Ishikawa (cell line): Measurements from ENCODE around the gene MAPK1IP1L.

Experiments
- CEBPB ChIP-seq: IDR thresholded peaks from 2 replicates; pipeline ENCODE4 v1.6.1; 2012
- CREB1 ChIP-seq: IDR thresholded peaks from 2 replicates; pipeline ENCODE4 v1.6.1; 2012; ENCODE audit warnings: low read depth
- EGR1 ChIP-seq: IDR thresholded peaks from 2 replicates; pipeline ENCODE4 v1.6.1; 2012
- EP300 ChIP-seq: IDR thresholded peaks from 2 replicates; pipeline ENCODE4 v1.6.1; 2012; ENCODE audit warnings: borderline replicate concordance
- FOXM1 ChIP-seq: IDR thresholded peaks from 2 replicates; pipeline ENCODE4 v1.6.1; 2012; ENCODE audit warnings: low read depth, borderline replicate concordance
- MAX ChIP-seq: IDR thresholded peaks from 2 replicates; pipeline ENCODE4 v1.6.1; 2012
- NFIC ChIP-seq: IDR thresholded peaks from 2 replicates; pipeline ENCODE4 v1.6.1; 2012
- RAD21 ChIP-seq: IDR thresholded peaks from 2 replicates; pipeline ENCODE4 v1.6.1; 2012; ENCODE audit warnings: low read depth
- REST ChIP-seq: IDR thresholded peaks from 2 replicates; pipeline ENCODE4 v1.6.1; 2012; ENCODE audit warnings: low read depth, mild to moderate bottlenecking
- TAF1 ChIP-seq: IDR thresholded peaks from 2 replicates; pipeline ENCODE4 v1.6.1; 2012; ENCODE audit warnings: low read depth, mild to moderate bottlenecking
- TCF12 ChIP-seq: IDR thresholded peaks from 2 replicates; pipeline ENCODE4 v1.6.1; 2012; ENCODE audit warnings: low read depth
- TEAD4 ChIP-seq: IDR thresholded peaks from 2 replicates; pipeline ENCODE4 v1.6.1; 2012
- YY1 ChIP-seq: IDR thresholded peaks from 2 replicates; pipeline ENCODE4 v1.6.1; 2012; ENCODE audit warnings: low read depth
- ZBTB7A ChIP-seq: IDR thresholded peaks from 2 replicates; pipeline ENCODE4 v1.6.1; 2012; ENCODE audit warnings: low read depth
- TF ChIP-seq, protein P1 (sequence below): IDR thresholded peaks from 2 replicates; pipeline ENCODE4 v1.6.1; 2012

Gene MAPK1IP1L

DNA sequence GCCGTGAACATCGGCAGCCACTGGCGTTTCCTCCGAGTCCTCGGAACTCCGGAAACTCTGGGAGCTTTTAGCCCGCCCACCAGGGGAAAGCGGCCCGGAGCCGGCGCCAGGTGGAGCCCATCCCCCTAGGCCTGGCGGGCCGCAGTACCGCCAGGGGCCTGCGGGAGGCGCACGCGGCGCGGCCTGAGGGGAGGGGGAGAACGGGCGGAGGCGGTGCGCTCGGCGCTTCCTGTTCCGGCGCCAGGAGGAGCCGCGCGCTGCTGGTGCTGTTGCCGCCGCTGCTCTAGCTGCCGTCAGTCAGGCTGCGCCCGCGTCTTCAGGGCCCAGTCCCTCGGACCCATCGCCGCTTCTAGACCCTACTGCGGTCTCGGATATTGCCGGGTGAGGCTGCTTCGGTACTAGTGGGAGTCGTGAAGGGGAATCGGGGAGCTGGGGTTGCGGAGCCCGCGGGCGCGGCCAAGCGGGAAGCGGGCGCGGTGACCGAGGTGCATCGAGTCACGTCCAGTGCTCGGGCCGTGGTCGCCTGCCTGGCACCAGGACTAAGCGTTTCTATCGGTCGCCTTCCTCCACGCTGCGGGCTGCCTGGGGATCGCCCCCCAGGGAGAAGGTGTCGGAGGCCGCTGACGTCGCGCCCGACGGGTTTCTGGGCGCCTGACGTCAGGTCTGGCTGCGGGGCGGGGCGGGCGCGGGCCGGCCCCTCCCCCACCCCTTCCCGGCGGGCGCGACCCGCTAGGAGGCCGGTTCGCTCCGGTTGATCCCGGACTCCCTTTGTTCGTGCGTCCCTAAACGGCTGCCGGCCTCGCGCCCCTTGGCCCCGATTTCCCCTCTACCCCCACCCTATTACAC, at the start of gene MAPK1IP1L:
MAPK1IP1L (plus strand) TSS at position 225 of the 846 bp plus-strand sequence. CDS start 10,037 bp downstream, outside the sequence.
- TF ChIP-seq CEBPB (no peak; the same call in 1 of the 2 replicates), CREB1 (peak; percentile 91), MAX (peak; percentile 80; the same call in 1 of the 2 replicates), TEAD4 (no peak; the same call in 1 of the 2 replicates), NFIC (peak; percentile 55; the same call in 1 of the 2 replicates), REST (no peak), EP300 (peak; percentile 41), FOXM1 (no peak; the same call in 1 of the 2 replicates), TAF1 (peak; percentile 82), TCF12 (peak; percentile 75), ZBTB7A (no peak), YY1 (peak; percentile 46; the same call in 1 of the 2 replicates), EGR1 (peak; percentile 50; the same call in 1 of the 2 replicates), RAD21 (peak; percentile 57; the same call in 1 of the 2 replicates)
- TF ChIP-seq, protein P1, sequence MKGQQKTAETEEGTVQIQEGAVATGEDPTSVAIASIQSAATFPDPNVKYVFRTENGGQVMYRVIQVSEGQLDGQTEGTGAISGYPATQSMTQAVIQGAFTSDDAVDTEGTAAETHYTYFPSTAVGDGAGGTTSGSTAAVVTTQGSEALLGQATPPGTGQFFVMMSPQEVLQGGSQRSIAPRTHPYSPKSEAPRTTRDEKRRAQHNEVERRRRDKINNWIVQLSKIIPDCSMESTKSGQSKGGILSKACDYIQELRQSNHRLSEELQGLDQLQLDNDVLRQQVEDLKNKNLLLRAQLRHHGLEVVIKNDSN: 0 out of 2 replicates have a peak, but pooled peaks have one; percentile 32

DNA sequence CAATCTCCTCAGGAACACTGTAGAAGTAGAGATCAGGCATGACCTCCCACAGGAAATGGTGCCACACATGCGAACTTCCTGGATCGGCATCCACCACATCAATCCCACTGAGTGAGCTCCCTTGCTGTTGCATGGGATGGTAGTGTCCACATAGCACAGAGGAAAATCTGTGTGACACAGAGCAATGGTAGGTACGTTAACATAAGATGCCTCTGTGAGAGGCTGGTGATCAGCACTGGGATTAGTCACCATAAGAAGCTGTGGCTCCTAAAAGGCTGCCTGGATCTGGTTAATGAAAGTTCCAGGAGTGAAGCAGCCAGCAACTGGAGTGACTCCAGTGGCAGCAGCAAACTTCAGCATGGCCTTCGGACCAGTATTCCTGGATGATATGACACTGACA, 46.4 kb upstream of the MAPK1IP1L start:
- TF ChIP-seq, protein P1: no peak
- TF ChIP-seq CEBPB (no peak), ZBTB7A (no peak), YY1 (no peak), REST (no peak), NFIC (no peak)

GRCh38 chr14:55015006-55015405, 36.4 kb upstream of the MAPK1IP1L start:
- TF ChIP-seq YY1: no peak
- TF ChIP-seq, protein P1: no peak
- no peak for TF ChIP-seq CREB1
- no peak for TF ChIP-seq CEBPB
- no peak for TF ChIP-seq NFIC
- TF ChIP-seq FOXM1: no peak
- no peak for TF ChIP-seq REST
- no peak for TF ChIP-seq EP300
- no peak for TF ChIP-seq TCF12
- no peak for TF ChIP-seq EGR1
- TF ChIP-seq RAD21: no peak
- TF ChIP-seq MAX: no peak
